Neural cell (in vitro differentiated cells): ENCODE measurements around the gene UMODL1. TPM values are rescaled to one million over a fixed set of nuclear protein-coding genes. Genes with fewer than 3 reads are reported as not detected.

Experiments used
- H2AFZ ChIP-seq: fragments of 200-600, 300-800 bp; sonication (generic), shearing (Covaris generic); 2 replicates; pipeline ENCODE4 v1.6.0; 2014; ENCODE audit warnings: low read depth, mild to moderate bottlenecking, antibody characterized with exemption, low read length, moderate library complexity
- H3F3A ChIP-seq: fragments of 200-600 bp; shearing (Covaris generic); 2 replicates; pipeline ENCODE4 v1.6.1; 2016; ENCODE audit warnings: mild to moderate bottlenecking, moderate library complexity, mixed read lengths, antibody characterized with exemption, low read length; ENCODE audit not compliant: insufficient read depth, poor library complexity, severe bottlenecking
- H3K27ac ChIP-seq: fragments of 200-600, 300-800 bp; sonication (generic), shearing (Covaris generic); 2 replicates; pipeline ENCODE4 v1.5.1; 2014; ENCODE audit warnings: mild to moderate bottlenecking, low read length, moderate library complexity
- H3K27me3 ChIP-seq: fragments of 300-800, 200-600 bp; sonication (generic), shearing (Covaris generic); 2 replicates; pipeline ENCODE4 v1.6.0; 2014; ENCODE audit warnings: mild to moderate bottlenecking, low read depth, low read length, moderate library complexity; ENCODE audit not compliant: insufficient read depth
- H3K36me3 ChIP-seq: fragments of 300-800, 200-600 bp; sonication (generic), shearing (Covaris generic); 2 replicates; pipeline ENCODE4 v1.5.1; 2014; ENCODE audit warnings: mild to moderate bottlenecking, antibody characterized with exemption, low read length, moderate library complexity; ENCODE audit not compliant: insufficient read depth
- H3K4me2 ChIP-seq: fragments of 300-800, 200-600 bp; sonication (generic), shearing (Covaris generic); 2 replicates; pipeline ENCODE4 v1.6.0; 2014; ENCODE audit warnings: mild to moderate bottlenecking, low read length
- H3K4me3 ChIP-seq: fragments of 300-800, 200-600 bp; sonication (generic), shearing (Covaris generic); 2 replicates; pipeline ENCODE4 v1.5.1; 2014; ENCODE audit warnings: mild to moderate bottlenecking, low read length, moderate library complexity
- H3K79me2 ChIP-seq: fragments of 200-600 bp; shearing (Covaris generic); replicated peaks from 2 replicates; pipeline ENCODE4 v1.6.0; 2014; ENCODE audit warnings: mild to moderate bottlenecking, low read length, moderate library complexity; ENCODE audit not compliant: insufficient read depth
- H3K9ac ChIP-seq: fragments of 300-800, 200-600 bp; sonication (generic), shearing (Covaris generic); 2 replicates; pipeline ENCODE4 v1.6.1; 2016; ENCODE audit warnings: mild to moderate bottlenecking, low read length, mixed read lengths
- H3K9me2 ChIP-seq: fragments of 200-600 bp; shearing (Covaris generic); 2 replicates; pipeline ENCODE4 v1.6.1; 2016; ENCODE audit warnings: mild to moderate bottlenecking, low read length, mixed read lengths; ENCODE audit not compliant: insufficient read depth
- H3K9me3 ChIP-seq: fragments of 200-600, 300-800 bp; sonication (generic), shearing (Covaris generic); 2 replicates; pipeline ENCODE4 v1.6.1; 2016; ENCODE audit warnings: mild to moderate bottlenecking, mixed run types, low read length, moderate library complexity, mixed read lengths
- H4K20me1 ChIP-seq: fragments of 200-600 bp; shearing (Covaris generic); 2 replicates; pipeline ENCODE4 v1.6.1; 2016; ENCODE audit warnings: mild to moderate bottlenecking, mixed run types; ENCODE audit not compliant: insufficient read depth
- EP300 ChIP-seq: fragments of 450-650 bp; conservative IDR thresholded peaks from 2 replicates; pipeline ENCODE4 v1.6.1; 2014; ENCODE audit warnings: antibody characterized with exemption, mild to moderate bottlenecking, moderate library complexity; ENCODE audit not compliant: poor library complexity, severe bottlenecking
- EZH2 ChIP-seq: fragments of 200-600, 300-800 bp; shearing (Covaris generic), sonication (generic); IDR thresholded peaks from 2 replicates; pipeline ENCODE4 v1.6.1; 2014; ENCODE audit warnings: antibody characterized with exemption, low read length, borderline replicate concordance, mild to moderate bottlenecking; ENCODE audit not compliant: insufficient read depth, poor library complexity, severe bottlenecking
- MXI1 ChIP-seq: fragments of 450-650 bp; conservative IDR thresholded peaks from 2 replicates; pipeline ENCODE4 v1.6.1; 2014; ENCODE audit warnings: antibody characterized with exemption, mild to moderate bottlenecking; ENCODE audit not compliant: poor library complexity, severe bottlenecking
- POLR2AphosphoS5 ChIP-seq: IDR thresholded peaks from 2 replicates; pipeline ENCODE4 v1.6.1; 2012
- RAD21 ChIP-seq: fragments of 450-650 bp; conservative IDR thresholded peaks from 2 replicates; pipeline ENCODE4 v1.6.1; 2014; ENCODE audit warnings: antibody characterized with exemption, mild to moderate bottlenecking, moderate library complexity
- REST ChIP-seq: IDR thresholded peaks from 2 replicates; pipeline ENCODE4 v1.6.1; 2012; ENCODE audit warnings: borderline replicate concordance
- SMC3 ChIP-seq: fragments of 450-650 bp; conservative IDR thresholded peaks from 2 replicates; pipeline ENCODE4 v1.6.1; 2014; ENCODE audit warnings: antibody characterized with exemption, mild to moderate bottlenecking, moderate library complexity; ENCODE audit not compliant: poor library complexity
- TAF1 ChIP-seq: IDR thresholded peaks from 2 replicates; pipeline ENCODE4 v1.6.1; 2012; ENCODE audit warnings: low read depth
- polyA plus RNA-seq: library from polyadenylated mRNA; depleted of rRNA; stranded (reverse); fragments of >200 nt; gene quantifications from 2 replicates; pipeline ENCODE4 v1.2.3, GENCODE V29; 2014
- TF ChIP-seq, protein P1 (sequence below): fragments of 450-650 bp; IDR thresholded peaks from 2 replicates; pipeline ENCODE4 v1.5.1; 2014; ENCODE audit warnings: antibody characterized with exemption, mild to moderate bottlenecking, moderate library complexity; ENCODE audit not compliant: poor library complexity, severe bottlenecking

UMODL1 gene
- polyA plus RNA-seq, 1 donor from 2014 or later: 0.11 TPM

DNA sequence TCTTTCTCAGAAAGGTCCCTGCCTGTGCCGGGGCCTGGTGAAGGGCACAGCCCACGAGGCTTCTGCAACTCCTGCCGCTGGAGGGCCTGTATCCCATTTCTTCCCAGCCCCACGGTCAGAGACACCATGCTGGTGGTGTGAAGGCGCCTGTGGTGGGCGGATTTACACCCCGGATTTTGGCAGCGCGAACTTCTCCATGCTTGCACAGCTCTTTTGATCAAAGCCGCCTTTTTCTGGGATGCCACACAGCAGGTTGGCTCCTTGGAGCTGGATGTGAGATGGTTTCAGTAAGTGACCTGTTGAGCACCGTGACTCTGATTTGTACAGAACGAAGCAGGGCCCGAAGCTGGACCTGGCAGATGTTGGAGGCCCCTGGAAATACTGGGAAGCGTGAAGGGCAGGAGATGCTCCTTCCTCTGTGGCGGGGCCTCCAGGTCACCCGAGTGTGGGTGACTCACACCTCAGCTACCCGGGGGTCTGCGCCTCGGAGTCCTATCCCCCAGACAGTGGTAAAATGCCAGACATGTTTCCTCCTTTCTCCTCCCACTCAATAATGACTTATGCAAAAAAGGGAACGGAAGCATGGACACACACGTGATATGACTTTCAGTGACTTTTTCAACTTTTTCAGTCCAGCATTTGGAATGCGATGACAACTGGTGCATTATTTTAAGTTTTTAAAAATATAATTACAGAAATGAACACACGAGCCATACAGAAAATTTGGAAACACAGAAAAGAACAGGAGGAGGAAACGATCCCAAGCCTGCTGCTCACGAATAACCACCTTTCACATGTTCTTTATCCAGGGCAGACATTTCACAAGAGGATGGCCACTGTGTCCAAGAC, 9.0 kb downstream of the UMODL1 start:
- Histone ChIP-seq H3K9me3 (no peaks in the 10 kb centered on the region), H3K9me2 (no peaks in the 10 kb centered on the region), H2AFZ (no peak overlapping the region), H3K4me2 (no peak overlapping the region), H3K9ac (no peak overlapping the region), H3F3A (no peaks in the 10 kb centered on the region), H4K20me1 (no peaks in the 10 kb centered on the region), H3K36me3 (no peaks in the 10 kb centered on the region), H3K4me3 (no peak overlapping the region), H3K27me3 (no peaks in the 10 kb centered on the region), H3K79me2 (no peaks in the 10 kb centered on the region), H3K27ac (peak overlapping the region; percentile 29)
- TF ChIP-seq EZH2 (no peak), MXI1 (no peak), EP300 (no peak), SMC3 (no peak), POLR2AphosphoS5 (no peak), RAD21 (no peak), REST (no peak), TAF1 (no peak)
- TF ChIP-seq, protein P1, sequence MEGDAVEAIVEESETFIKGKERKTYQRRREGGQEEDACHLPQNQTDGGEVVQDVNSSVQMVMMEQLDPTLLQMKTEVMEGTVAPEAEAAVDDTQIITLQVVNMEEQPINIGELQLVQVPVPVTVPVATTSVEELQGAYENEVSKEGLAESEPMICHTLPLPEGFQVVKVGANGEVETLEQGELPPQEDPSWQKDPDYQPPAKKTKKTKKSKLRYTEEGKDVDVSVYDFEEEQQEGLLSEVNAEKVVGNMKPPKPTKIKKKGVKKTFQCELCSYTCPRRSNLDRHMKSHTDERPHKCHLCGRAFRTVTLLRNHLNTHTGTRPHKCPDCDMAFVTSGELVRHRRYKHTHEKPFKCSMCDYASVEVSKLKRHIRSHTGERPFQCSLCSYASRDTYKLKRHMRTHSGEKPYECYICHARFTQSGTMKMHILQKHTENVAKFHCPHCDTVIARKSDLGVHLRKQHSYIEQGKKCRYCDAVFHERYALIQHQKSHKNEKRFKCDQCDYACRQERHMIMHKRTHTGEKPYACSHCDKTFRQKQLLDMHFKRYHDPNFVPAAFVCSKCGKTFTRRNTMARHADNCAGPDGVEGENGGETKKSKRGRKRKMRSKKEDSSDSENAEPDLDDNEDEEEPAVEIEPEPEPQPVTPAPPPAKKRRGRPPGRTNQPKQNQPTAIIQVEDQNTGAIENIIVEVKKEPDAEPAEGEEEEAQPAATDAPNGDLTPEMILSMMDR: no peak

- Histone ChIP-seq H3K27me3 (no peaks in the 10 kb centered on the region), H3K36me3 (no peaks in the 10 kb centered on the region), H3K9ac (no peak overlapping the region), H3K4me2 (no peak overlapping the region), H3K79me2 (no peaks in the 10 kb centered on the region), H4K20me1 (no peaks in the 10 kb centered on the region), H3F3A (no peaks in the 10 kb centered on the region), H2AFZ (no peak overlapping the region), H3K27ac (peak overlapping the region; percentile 29), H3K9me3 (no peaks in the 10 kb centered on the region), H3K9me2 (no peaks in the 10 kb centered on the region), H3K4me3 (no peak overlapping the region)
- TF ChIP-seq SMC3 (no peak), MXI1 (no peak)
- TF ChIP-seq, protein P1: no peak
These were observed 9.6 kb downstream of the UMODL1 start for GRCh38 chr21:42080788-42081083.
